Stimulated activated CD4-positive, alpha-beta T cell treated with anti-CD3 and anti-CD28 coated beads, Interleukin-1b, Interleukin-23, amount 100 ng/mL, for 4 hours (primary cell): Measurements from ENCODE around the gene TECTA.

Source experiments
- DNase-seq, 2 donors: peaks; one replicate each; pipeline ENCODE4 v3.0.0-alpha.2; 2020; ENCODE audit warnings: low read depth in 2 of 2

The TECTA gene

GRCh38 chr11:121127809-121128208 is 26.8 kb downstream of the TECTA start:
- DNase-seq, result no peak

GRCh38 chr11:121129362-121130340 is 28.6 kb downstream of the TECTA start:
- no peak for DNase-seq

GRCh38 chr11:121131656-121132055 is 30.6 kb downstream of the TECTA start:
- DNase-seq, result no peak

GRCh38 chr11:121132211-121132976 is 31.4 kb downstream of the TECTA start:
- no peak for DNase-seq

- no peak for DNase-seq
Observed at GRCh38 chr11:121134741-121135312, 33.8 kb downstream of the TECTA start.

GRCh38 chr11:121137005-121137404 is 36.0 kb downstream of the TECTA start:
- DNase-seq, result no peak

- no peak for DNase-seq
Observed at GRCh38 chr11:121138259-121138658, 37.2 kb downstream of the TECTA start.

GRCh38 chr11:121140369-121140768 is 39.3 kb downstream of the TECTA start:
- DNase-seq, result no peak

GRCh38 chr11:121141066-121141465 is 40.0 kb downstream of the TECTA start:
- no peak for DNase-seq

- no peak for DNase-seq
Observed at GRCh38 chr11:121143921-121144320, 42.9 kb downstream of the TECTA start.

GRCh38 chr11:121144723-121145122 is 43.7 kb downstream of the TECTA start:
- DNase-seq, result no peak

GRCh38 chr11:121145826-121146225 is 44.8 kb downstream of the TECTA start:
- no peak for DNase-seq

- DNase-seq, result no peak
Observed at GRCh38 chr11:121149116-121149515, 48.1 kb downstream of the TECTA start.

GRCh38 chr11:121151207-121151688 is 50.2 kb downstream of the TECTA start:
- no peak for DNase-seq

- DNase-seq, result no peak
Observed at GRCh38 chr11:121152764-121153163, 51.7 kb downstream of the TECTA start.

GRCh38 chr11:121153472-121153871 is 52.4 kb downstream of the TECTA start:
- DNase-seq, result no peak

GRCh38 chr11:121154486-121155314 is 53.7 kb downstream of the TECTA start:
- DNase-seq, result no peak

GRCh38 chr11:121157756-121158155 is 56.7 kb downstream of the TECTA start:
- no peak for DNase-seq

GRCh38 chr11:121159741-121160140 is 58.7 kb downstream of the TECTA start:
- no peak for DNase-seq

GRCh38 chr11:121161349-121161917 is 60.4 kb downstream of the TECTA start:
- DNase-seq, result no peak
